Sigmoid colon (tissue), 3 donors: ENCODE data around the gene KLHL12.
"Not testable (repeated sequence)": the region's sequence is repeated elsewhere in the genome, so short reads cannot be mapped to it uniquely, and the experiment has no call there.

Experiments used
- POLR2A ChIP-seq, 2 donors: fragments of 450-650 bp; IDR thresholded peaks; one replicate each; pipeline ENCODE4 v1.6.1; 2016; ENCODE audit warnings: antibody characterized with exemption in 2 of 2, mild to moderate bottlenecking in 2 of 2, moderate library complexity in 2 of 2
- TF ChIP-seq, protein P1 (sequence below), 4 experiments: fragments of 450-650 bp in 3 of 4; fragments of 200-600 bp in 1 of 4; IDR thresholded peaks; one replicate each; pipeline ENCODE4 v1.5.1; 2016 to 2019; ENCODE audit warnings: antibody characterized with exemption in 4 of 4, mild to moderate bottlenecking in 3 of 4, moderate library complexity in 2 of 4

GRCh38 chr1:202912476-202912875, 14.6 kb downstream of the KLHL12 start:
- TF ChIP-seq, protein P1, sequence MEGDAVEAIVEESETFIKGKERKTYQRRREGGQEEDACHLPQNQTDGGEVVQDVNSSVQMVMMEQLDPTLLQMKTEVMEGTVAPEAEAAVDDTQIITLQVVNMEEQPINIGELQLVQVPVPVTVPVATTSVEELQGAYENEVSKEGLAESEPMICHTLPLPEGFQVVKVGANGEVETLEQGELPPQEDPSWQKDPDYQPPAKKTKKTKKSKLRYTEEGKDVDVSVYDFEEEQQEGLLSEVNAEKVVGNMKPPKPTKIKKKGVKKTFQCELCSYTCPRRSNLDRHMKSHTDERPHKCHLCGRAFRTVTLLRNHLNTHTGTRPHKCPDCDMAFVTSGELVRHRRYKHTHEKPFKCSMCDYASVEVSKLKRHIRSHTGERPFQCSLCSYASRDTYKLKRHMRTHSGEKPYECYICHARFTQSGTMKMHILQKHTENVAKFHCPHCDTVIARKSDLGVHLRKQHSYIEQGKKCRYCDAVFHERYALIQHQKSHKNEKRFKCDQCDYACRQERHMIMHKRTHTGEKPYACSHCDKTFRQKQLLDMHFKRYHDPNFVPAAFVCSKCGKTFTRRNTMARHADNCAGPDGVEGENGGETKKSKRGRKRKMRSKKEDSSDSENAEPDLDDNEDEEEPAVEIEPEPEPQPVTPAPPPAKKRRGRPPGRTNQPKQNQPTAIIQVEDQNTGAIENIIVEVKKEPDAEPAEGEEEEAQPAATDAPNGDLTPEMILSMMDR (IDR thresholded peaks at IDR 0.05) = not testable (repeated sequence)
- not testable (repeated sequence) for TF ChIP-seq POLR2A (IDR thresholded peaks at IDR 0.05)
